T-helper 9 cell (primary cell): Measurements from ENCODE around the gene FXR2.

ENCODE experiments used
- DNase-seq: peaks from one replicate; pipeline ENCODE4 v3.0.0-alpha.2; 2020

FXR2 gene

GRCh38 chr17:7587420-7588151 is 27.1 kb downstream of the FXR2 start:
- no peak for DNase-seq

GRCh38 chr17:7586673-7587419 is 27.9 kb downstream of the FXR2 start:
- no peak for DNase-seq

GRCh38 chr17:7583253-7584109 is 31.2 kb downstream of the FXR2 start, which contains the start of gene MPDU1:
TSS of gene MPDU1 (plus strand) at chr17:7583852. CDS start at chr17:7583863, 11 bp downstream.
- DNase-seq, result peak; percentile 86

- DNase-seq, result no peak
Observed at GRCh38 chr17:7582396-7583252, 32.1 kb downstream of the FXR2 start.

GRCh38 chr17:7580604-7581575 is 33.8 kb downstream of the FXR2 start:
- DNase-seq, result no peak

- no peak for DNase-seq
Observed at GRCh38 chr17:7579834-7580603, 34.7 kb downstream of the FXR2 start.

- no peak for DNase-seq
Observed at GRCh38 chr17:7579001-7579833, 35.5 kb downstream of the FXR2 start, which contains the start of gene CD68. TSS of gene CD68 (plus strand) at chr17:7579638. CDS start at chr17:7579678, 40 bp downstream.

GRCh38 chr17:7577327-7578199 is 37.1 kb downstream of the FXR2 start:
- DNase-seq, result no peak

- no peak for DNase-seq
Observed at GRCh38 chr17:7576432-7576937, 38.2 kb downstream of the FXR2 start.

- no peak for DNase-seq
Observed at GRCh38 chr17:7575959-7576358, 38.7 kb downstream of the FXR2 start.

- no peak for DNase-seq
Observed at GRCh38 chr17:7575481-7575883, 39.2 kb downstream of the FXR2 start.

GRCh38 chr17:7574176-7574953 is 40.3 kb downstream of the FXR2 start:
- DNase-seq, result no peak

GRCh38 chr17:7573324-7574080 is 41.2 kb downstream of the FXR2 start:
- peak; percentile 90 for DNase-seq

GRCh38 chr17:7572588-7573323 is 41.9 kb downstream of the FXR2 start:
- DNase-seq, result peak; percentile 99

- DNase-seq, result no peak
Observed at GRCh38 chr17:7572338-7572587, 42.4 kb downstream of the FXR2 start.

GRCh38 chr17:7570351-7570750 is 44.3 kb downstream of the FXR2 start:
- no peak for DNase-seq
